ES-I3 (cell line): ENCODE measurements around the gene ECE1.

Experiments used
- H3K36me3 ChIP-seq: 2 replicates; pipeline ENCODE4 v1.6.1; 2013; ENCODE audit warnings: mild to moderate bottlenecking, low read length, control low read depth, moderate library complexity; ENCODE audit not compliant: insufficient read depth
- H3K4me1 ChIP-seq: 2 replicates; pipeline ENCODE4 v1.6.1; 2013; ENCODE audit warnings: mild to moderate bottlenecking, control low read depth, low read length; ENCODE audit not compliant: insufficient read depth
- H3K9ac ChIP-seq: 2 replicates; pipeline ENCODE4 v1.6.1; 2013; ENCODE audit warnings: low read depth, mild to moderate bottlenecking, low read length, moderate library complexity
- H3K9me3 ChIP-seq: 2 replicates; pipeline ENCODE4 v1.6.1; 2013; ENCODE audit warnings: mild to moderate bottlenecking, low read length, moderate library complexity; ENCODE audit not compliant: control insufficient read depth, insufficient read depth

ECE1 gene

GRCh38 chr1:21255943-21256320, 34.3 kb downstream of the ECE1 start:
- Histone ChIP-seq H3K9me3 (no peaks in the 10 kb centered on the region), H3K36me3 (no peaks in the 10 kb centered on the region)

GRCh38 chr1:21255284-21255942, 34.9 kb downstream of the ECE1 start:
- no peak overlapping the region for H3K9ac ChIP-seq
- no peaks in the 10 kb centered on the region for H3K36me3 ChIP-seq

More at GRCh38 chr1:21255943-21256320, 34.3 kb downstream of the ECE1 start:
- peaks cover under 1% of the 10 kb centered on the region; the same call in 1 of the 2 replicates for H3K4me1 ChIP-seq
- H3K9ac ChIP-seq: no peak overlapping the region

GRCh38 chr1:21254335-21254951, 35.8 kb downstream of the ECE1 start:
- Histone ChIP-seq H3K36me3 (no peaks in the 10 kb centered on the region; the same call in 1 of the 2 replicates), H3K9ac (no peak overlapping the region), H3K4me1 (no peaks in the 10 kb centered on the region), H3K9me3 (no peaks in the 10 kb centered on the region)

More at GRCh38 chr1:21255284-21255942, 34.9 kb downstream of the ECE1 start:
- no peaks in the 10 kb centered on the region for H3K9me3 ChIP-seq
- H3K4me1 ChIP-seq: no peaks in the 10 kb centered on the region

- Histone ChIP-seq H3K36me3 (no peaks in the 10 kb centered on the region; the same call in 1 of the 2 replicates), H3K9ac (no peak overlapping the region), H3K4me1 (no peaks in the 10 kb centered on the region), H3K9me3 (no peaks in the 10 kb centered on the region)
Observed at GRCh38 chr1:21251773-21252471, 38.3 kb downstream of the ECE1 start.

GRCh38 chr1:21249940-21250493, 40.2 kb downstream of the ECE1 start:
- Histone ChIP-seq H3K36me3 (no peaks in the 10 kb centered on the region; the same call in 1 of the 2 replicates), H3K9me3 (no peaks in the 10 kb centered on the region), H3K9ac (no peak overlapping the region), H3K4me1 (no peaks in the 10 kb centered on the region)

GRCh38 chr1:21247892-21248715, 42.2 kb downstream of the ECE1 start:
- H3K4me1 ChIP-seq: no peaks in the 10 kb centered on the region
- no peaks in the 10 kb centered on the region; the same call in 1 of the 2 replicates for H3K36me3 ChIP-seq
- no peaks in the 10 kb centered on the region for H3K9me3 ChIP-seq
- no peak overlapping the region for H3K9ac ChIP-seq

GRCh38 chr1:21246905-21247642, 43.2 kb downstream of the ECE1 start:
- no peaks in the 10 kb centered on the region; the same call in 1 of the 2 replicates for H3K36me3 ChIP-seq
- no peaks in the 10 kb centered on the region for H3K9me3 ChIP-seq
- no peak overlapping the region for H3K9ac ChIP-seq
- 0 out of 2 replicates have a peak, but pooled peaks cover 1% of the 10 kb centered on the region for H3K4me1 ChIP-seq

GRCh38 chr1:21245688-21246229, 44.5 kb downstream of the ECE1 start:
- H3K9me3 ChIP-seq: no peaks in the 10 kb centered on the region
- no peak overlapping the region for H3K9ac ChIP-seq
- 0 out of 2 replicates have a peak, but pooled peaks cover 7% of the 10 kb centered on the region for H3K4me1 ChIP-seq
- no peaks in the 10 kb centered on the region; the same call in 1 of the 2 replicates for H3K36me3 ChIP-seq

GRCh38 chr1:21244986-21245687, 45.1 kb downstream of the ECE1 start:
- Histone ChIP-seq H3K9ac (no peak overlapping the region), H3K9me3 (no peaks in the 10 kb centered on the region), H3K36me3 (no peaks in the 10 kb centered on the region; the same call in 1 of the 2 replicates), H3K4me1 (0 out of 2 replicates have a peak, but pooled peaks cover 7% of the 10 kb centered on the region)

GRCh38 chr1:21244154-21244553, 46.1 kb downstream of the ECE1 start:
- Histone ChIP-seq H3K9me3 (no peaks in the 10 kb centered on the region), H3K9ac (no peak overlapping the region), H3K36me3 (no peaks in the 10 kb centered on the region), H3K4me1 (0 out of 2 replicates have a peak, but pooled peaks cover 7% of the 10 kb centered on the region)

GRCh38 chr1:21242846-21243245, 47.4 kb downstream of the ECE1 start:
- no peak overlapping the region for H3K9ac ChIP-seq
- no peaks in the 10 kb centered on the region for H3K36me3 ChIP-seq
- H3K4me1 ChIP-seq: peaks cover 17% of the 10 kb centered on the region; the same call in 1 of the 2 replicates
- no peaks in the 10 kb centered on the region for H3K9me3 ChIP-seq

GRCh38 chr1:21241771-21242581, 48.3 kb downstream of the ECE1 start:
- peaks cover 18% of the 10 kb centered on the region; the same call in 1 of the 2 replicates for H3K4me1 ChIP-seq
- no peak overlapping the region for H3K9ac ChIP-seq
- H3K36me3 ChIP-seq: no peaks in the 10 kb centered on the region
- no peaks in the 10 kb centered on the region for H3K9me3 ChIP-seq
